GM19438 (cell line): Measurements from ENCODE around the gene SLC29A1.

ENCODE experiments used
- ATAC-seq: cut with Tn5 transposase; IDR thresholded peaks from one replicate; pipeline ENCODE4 v1.9.1; 2021; ENCODE audit warnings: low read depth; ENCODE audit not compliant: unreplicated experiment

Gene SLC29A1

GRCh38 chr6:44234101-44235025 is 11.0 kb downstream of the SLC29A1 start:
- no peak for ATAC-seq

DNA sequence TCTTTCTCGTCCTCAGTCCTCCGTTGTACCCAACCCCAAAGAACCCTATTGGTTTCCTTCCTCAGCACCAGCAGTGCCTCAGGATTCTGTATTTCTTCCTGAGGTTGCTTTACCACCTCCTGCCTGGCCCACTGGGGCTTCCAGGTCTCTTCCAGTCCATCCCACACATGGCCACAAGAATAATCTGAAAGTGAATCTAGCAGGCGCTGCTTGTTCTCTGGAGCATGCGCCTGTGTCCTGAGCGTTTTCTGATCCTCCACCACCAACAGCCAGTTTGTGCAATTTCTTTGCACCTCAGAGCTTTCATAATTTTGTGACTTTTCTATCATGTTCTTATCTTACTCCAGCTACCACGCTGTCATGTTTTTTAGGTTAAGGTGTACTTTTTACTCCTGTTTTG is 11.9 kb downstream of the SLC29A1 start:
- no peak for ATAC-seq

DNA sequence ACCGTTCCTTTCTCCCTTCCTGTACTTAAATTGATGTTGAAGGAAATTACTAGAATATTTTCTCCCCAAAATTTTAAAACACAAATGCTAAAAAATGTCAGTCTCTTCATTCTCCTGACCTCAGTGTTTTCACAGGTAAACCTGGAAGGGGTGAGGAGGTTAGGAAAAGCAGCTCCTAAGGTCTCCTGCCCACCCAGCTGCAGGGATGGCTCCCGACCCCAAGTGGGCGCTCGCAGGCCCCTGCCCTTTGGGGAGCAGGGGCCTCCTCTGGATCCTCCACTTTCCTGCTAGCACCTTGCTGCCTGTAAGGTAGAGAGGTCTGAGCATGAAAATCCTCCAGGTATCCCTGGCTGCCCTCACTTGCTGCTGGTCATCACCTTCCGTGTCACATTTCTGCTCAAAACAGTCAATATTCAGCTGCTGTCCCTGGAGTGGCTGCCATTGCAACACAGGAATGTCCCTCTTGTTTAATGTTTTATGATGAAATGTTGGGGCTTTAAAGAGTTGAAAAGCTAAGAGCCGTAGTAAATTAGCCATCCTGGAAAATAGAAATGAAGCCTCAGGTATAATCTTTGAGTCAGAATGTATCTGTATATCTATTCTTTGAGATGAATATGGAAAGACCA is 12.6 kb downstream of the SLC29A1 start:
- ATAC-seq, result no peak

DNA sequence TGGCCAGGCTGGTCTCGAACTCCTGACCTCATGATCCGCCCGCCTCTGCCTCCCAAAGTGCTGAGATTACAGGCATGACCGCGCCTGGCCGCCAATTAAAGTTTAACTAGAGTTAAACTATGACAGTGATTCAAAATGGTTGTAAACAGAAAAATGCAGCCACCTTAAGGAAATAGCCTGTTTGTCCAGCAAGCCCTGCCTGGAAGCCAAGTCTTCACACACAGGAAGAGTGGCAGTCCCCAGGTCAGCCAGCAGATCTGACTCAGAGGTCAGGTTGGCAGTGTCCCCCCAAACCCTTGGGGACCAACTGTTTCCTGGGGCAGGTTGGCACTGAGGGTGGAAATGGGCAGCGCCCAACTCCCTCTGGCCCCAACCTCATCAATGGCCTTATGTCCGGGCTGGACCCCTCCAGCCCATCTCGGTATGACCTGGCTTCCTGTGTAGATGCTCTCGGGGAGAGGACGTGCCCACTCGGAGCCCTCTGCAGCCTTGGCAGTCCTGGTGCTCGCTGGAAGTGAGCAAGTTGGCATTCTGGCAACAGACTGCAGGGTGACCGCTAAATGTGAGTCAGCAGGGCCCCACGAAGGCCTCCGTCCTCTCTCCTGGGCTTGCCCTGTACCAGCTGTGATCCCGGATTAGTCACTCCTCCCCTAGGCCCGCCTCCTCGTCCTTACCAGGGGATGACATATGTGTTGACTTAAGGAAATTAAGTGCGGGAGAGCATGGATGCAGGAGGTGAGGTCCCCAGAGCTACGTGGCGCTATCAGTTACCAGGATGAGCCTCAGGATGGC is 13.8 kb downstream of the SLC29A1 start:
- peak; percentile 61 for ATAC-seq

- peak; percentile 83 for ATAC-seq
These were observed 14.5 kb downstream of the SLC29A1 start for GRCh38 chr6:44237813-44238433.

DNA sequence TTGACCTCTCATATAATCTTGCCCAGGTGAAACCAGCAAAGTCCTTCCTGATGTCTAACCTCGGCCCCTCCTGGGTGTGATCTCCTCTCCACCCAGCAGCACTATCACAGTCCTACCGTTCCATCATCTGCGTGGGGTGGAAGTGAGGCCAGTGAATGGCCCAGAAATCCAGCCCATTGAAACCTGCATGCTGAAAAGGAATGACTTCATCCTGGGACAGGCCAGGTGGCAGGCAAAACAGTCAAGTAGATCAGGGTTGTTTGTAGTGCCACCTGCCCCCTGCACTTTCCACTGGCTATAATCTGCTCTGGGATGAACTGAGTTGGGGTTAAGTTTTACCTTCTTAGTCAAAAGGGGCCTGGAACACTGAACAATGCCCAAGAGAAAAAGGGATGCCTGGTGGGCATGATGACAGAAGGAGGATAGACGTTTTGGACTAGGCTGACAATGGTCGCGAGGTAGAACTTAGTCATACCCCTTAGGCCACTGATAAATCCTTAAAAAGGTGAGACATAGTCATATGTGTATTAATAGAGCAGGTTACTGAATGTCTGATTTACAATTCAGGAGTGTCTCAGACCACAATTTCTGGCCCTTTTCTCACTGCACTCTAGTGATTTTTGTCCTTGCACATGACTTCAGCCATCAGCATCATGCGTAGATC is 15.4 kb downstream of the SLC29A1 start:
- no peak for ATAC-seq

- no peak for ATAC-seq
These were observed 19.9 kb downstream of the SLC29A1 start for GRCh38 chr6:44243345-44243744.

- no peak for ATAC-seq
These were observed 22.1 kb downstream of the SLC29A1 start for GRCh38 chr6:44245391-44245911.

- peak; percentile 56 for ATAC-seq
These were observed 22.7 kb downstream of the SLC29A1 start for GRCh38 chr6:44245912-44246662.

DNA sequence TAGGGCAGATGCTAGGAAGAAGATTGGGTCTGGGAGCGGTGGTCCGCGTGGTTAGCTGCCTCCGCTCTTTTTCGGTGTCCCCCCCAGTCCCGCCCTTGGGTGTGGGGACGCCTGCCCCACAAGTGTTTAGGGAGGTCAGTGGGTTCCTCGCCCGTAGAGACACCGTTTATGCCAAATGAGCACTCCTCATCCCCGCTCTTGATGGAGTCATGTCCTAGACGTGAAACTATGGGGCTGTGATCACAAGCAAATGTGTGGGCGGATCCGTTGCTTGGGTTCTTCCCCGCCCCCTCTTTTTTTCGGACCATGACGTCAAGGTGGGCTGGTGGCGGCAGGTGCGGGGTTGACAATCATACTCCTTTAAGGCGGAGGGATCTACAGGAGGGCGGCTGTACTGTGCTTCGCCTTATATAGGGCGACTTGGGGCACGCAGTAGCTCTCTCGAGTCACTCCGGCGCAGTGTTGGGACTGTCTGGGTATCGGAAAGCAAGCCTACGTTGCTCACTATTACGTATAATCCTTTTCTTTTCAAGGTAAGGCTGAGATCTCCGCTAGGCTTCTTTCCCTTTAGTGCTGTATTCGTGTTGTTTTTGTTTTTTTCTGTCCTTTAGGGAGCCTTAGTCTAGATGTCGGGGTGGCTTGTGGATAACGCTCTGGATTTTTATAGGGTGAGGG is 23.4 kb downstream of the SLC29A1 start, which contains the start of gene HSP90AB1:
TSS of gene HSP90AB1 (plus strand) at position 439 of the 675 bp plus-strand sequence. CDS start 1,529 bp downstream, outside the sequence.
- peak; percentile 53 for ATAC-seq

GRCh38 chr6:44247338-44248302 is 24.2 kb downstream of the SLC29A1 start:
- ATAC-seq, result peak; percentile 30

- no peak for ATAC-seq
These were observed 25.2 kb downstream of the SLC29A1 start for GRCh38 chr6:44248579-44248978.

GRCh38 chr6:44249082-44249748 is 25.8 kb downstream of the SLC29A1 start:
- no peak for ATAC-seq

- ATAC-seq, result no peak
These were observed 26.8 kb downstream of the SLC29A1 start for GRCh38 chr6:44250067-44250717.

DNA sequence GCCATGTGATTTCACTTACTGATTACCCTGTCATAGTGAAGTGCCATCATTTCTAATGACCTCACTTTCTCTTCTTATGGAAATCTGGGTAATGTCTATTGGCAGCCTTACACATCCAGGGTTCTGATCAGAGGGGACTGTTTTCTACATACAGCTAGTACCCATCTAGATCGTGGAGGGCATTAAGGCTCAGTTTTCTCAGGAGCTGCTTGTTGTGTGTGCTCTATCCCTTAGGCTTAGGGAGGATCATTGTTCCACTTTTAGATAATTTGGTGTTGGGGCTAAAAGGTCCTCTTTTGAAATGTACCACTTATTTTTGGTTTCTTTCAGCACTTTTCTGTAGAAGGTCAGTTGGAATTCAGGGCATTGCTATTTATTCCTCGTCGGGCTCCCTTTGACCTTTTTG is 27.3 kb downstream of the SLC29A1 start:
- no peak for ATAC-seq
